Measurements from ENCODE around the gene GDF15.

The GDF15 gene

DNA sequence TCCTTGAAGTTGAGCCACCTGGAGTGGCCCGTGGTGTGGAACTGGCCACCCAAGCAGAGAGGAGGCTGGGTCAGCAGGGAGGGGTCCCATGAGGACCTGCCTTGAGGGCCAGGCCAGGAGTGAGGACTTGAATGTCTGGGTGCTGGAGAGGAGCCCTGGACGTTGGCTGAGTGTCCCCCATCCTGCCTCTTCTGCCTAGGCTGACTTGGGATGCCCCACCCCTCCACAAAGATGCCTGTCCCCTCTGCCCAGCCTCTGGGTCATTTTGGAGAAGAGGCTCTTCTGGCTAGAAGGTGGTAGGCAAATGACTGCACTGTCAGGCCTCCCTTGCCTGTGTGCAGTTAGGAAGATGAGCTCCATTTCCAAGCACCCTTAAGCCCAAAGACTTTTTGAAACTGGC, 35.0 kb downstream of the GDF15 start:
- no peak for DNase-seq (ENCODE audit: low read depth)
- H3K4me3 ChIP-seq (ENCODE audit: low read depth, low read length): no peak overlapping the region
- TF ChIP-seq CTCF (IDR thresholded peaks at IDR 0.05; ENCODE audit: low read depth, low read length): no peak
- TF ChIP-seq MYC (IDR thresholded peaks at IDR 0.05; ENCODE audit: low read depth, low read length): no peak
- TF ChIP-seq, protein P1, sequence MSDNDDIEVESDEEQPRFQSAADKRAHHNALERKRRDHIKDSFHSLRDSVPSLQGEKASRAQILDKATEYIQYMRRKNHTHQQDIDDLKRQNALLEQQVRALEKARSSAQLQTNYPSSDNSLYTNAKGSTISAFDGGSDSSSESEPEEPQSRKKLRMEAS (IDR thresholded peaks at IDR 0.05; ENCODE audit: low read depth, low read length): no peak
- no peak for TF ChIP-seq POLR2A (IDR thresholded peaks at IDR 0.05; ENCODE audit: extremely low read depth, insufficient read length)

DNA sequence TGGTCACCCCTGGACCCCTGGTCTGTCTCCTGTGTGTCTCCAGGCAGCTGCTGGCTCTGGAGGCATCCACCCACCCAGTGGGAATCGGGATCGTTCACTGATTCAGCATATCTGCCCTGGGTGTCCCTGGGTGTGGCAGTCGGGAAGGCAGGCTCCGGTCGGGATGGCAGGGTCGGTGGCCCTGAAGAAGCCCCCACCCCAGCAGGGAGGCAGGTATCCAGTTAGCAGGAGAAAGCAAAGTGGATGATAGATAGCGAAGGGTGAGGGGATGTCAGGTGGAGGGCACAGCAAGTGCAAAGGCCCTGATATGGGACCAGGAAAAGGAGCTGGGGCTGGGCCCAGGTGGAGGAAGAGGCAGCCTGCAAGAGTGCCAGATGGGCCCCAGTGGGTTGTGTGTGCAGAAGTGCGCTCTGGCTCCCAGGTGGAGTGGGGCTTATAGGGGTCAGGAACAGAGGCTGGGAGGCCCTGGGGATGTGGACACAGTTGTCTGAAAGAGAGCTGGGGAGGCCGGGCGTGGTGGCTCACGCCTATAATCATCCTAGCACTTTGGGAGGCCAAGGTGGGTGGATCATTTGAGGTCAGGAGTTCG, 35.5 kb downstream of the GDF15 start:
- no peak for TF ChIP-seq POLR2A (IDR thresholded peaks at IDR 0.05; ENCODE audit: extremely low read depth, insufficient read length)
- TF ChIP-seq CTCF (IDR thresholded peaks at IDR 0.05; ENCODE audit: low read depth, low read length): no peak
- TF ChIP-seq, protein P1 (IDR thresholded peaks at IDR 0.05; ENCODE audit: low read depth, low read length): no peak
- no peak for TF ChIP-seq MYC (IDR thresholded peaks at IDR 0.05; ENCODE audit: low read depth, low read length)
- H3K4me3 ChIP-seq (ENCODE audit: low read depth, low read length): no peak overlapping the region
- DNase-seq (ENCODE audit: low read depth): no peak

GRCh38 chr19:18422530-18423191, 36.7 kb downstream of the GDF15 start:
- no peak for TF ChIP-seq MYC (IDR thresholded peaks at IDR 0.05; ENCODE audit: low read depth, low read length)
- TF ChIP-seq POLR2A (IDR thresholded peaks at IDR 0.05; ENCODE audit: extremely low read depth, insufficient read length): no peak
- no peak for TF ChIP-seq CTCF (IDR thresholded peaks at IDR 0.05; ENCODE audit: low read depth, low read length)
- TF ChIP-seq, protein P1 (IDR thresholded peaks at IDR 0.05; ENCODE audit: low read depth, low read length): no peak
- no peak overlapping the region for H3K4me3 ChIP-seq (ENCODE audit: low read depth, low read length)
- DNase-seq (ENCODE audit: low read depth): no peak

DNA sequence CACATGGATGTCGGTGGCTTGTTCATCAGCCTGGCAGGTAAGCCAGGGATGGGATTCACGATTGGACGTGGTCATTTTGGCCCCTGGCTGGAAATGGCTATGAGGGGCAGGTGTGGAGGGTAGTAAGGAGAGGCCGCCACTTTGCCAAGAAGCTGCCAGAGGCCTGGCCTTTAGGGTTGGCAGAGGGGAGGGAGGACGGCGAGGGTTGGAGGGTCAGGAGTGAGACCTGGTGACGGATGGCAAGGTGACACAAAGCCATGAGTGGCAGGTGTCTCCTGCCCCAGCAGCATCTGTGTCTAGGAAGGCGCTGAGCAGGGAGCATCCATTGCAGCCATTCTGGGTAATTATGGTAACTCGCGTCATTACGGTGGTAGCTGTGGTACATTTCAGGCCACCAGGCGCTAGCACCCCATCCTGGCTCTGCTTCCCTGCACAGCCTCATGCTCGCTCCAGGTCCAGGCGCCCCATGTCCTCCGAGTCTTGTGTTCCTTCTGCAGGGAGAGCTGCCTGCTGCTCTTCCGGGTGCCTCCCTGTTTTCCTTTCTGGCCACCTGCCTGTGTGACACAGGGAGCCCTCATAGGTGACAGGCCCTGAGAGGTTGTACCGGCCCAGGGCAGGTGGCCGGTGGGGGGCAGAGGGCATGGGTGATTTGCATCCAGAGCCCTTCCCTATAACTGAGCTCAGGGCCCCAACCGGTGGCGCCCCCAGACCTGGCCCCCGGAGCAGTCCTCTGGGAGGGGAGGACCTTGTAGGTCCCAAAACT, 37.5 kb downstream of the GDF15 start:
- no peak overlapping the region for H3K4me3 ChIP-seq (ENCODE audit: low read depth, low read length)
- TF ChIP-seq POLR2A (IDR thresholded peaks at IDR 0.05; ENCODE audit: extremely low read depth, insufficient read length): no peak
- no peak for TF ChIP-seq CTCF (IDR thresholded peaks at IDR 0.05; ENCODE audit: low read depth, low read length)
- TF ChIP-seq MYC (IDR thresholded peaks at IDR 0.05; ENCODE audit: low read depth, low read length): no peak
- TF ChIP-seq, protein P1 (IDR thresholded peaks at IDR 0.05; ENCODE audit: low read depth, low read length): no peak
- no peak for DNase-seq (ENCODE audit: low read depth)

DNA sequence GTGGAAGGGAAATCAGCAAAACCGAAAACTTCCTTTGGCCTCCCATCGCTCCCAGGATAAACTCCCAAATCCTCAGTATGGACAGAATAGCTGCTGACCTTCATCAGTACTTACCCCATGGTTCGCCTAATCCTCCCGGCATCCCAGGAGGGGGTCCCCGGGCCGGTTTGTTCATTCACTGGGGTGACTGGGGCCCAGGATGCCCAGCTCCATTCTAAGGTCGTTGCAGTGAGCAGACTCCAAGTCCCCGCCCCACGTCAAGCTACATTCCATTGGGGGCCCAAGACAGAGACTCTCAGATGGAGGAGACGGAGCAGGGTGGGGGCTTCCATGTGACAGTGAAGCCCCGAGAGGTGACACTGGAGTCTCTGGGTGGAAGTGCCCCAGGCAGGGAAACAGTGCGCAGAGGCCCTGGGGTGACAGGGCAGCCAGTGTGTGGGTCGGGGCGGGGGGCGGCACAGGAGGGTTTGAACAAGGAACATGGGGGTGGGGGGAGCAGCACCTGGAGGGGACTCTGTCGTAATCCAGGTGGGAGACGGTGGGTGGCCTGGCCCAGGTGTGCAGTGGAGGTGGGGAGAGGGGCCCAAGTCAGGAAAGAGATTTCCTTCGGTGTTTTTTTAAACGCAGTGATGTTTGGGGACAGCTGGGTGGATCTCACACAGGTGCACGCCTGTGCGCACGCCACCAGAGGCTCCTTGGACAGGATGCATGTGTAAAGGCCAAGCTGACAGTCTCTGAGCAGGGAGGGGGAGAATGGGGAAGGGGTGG, 38.3 kb downstream of the GDF15 start:
- no peak overlapping the region for H3K4me3 ChIP-seq (ENCODE audit: low read depth, low read length)
- DNase-seq (ENCODE audit: low read depth): no peak
- TF ChIP-seq CTCF (IDR thresholded peaks at IDR 0.05; ENCODE audit: low read depth, low read length): no peak
- no peak for TF ChIP-seq POLR2A (IDR thresholded peaks at IDR 0.05; ENCODE audit: extremely low read depth, insufficient read length)
- TF ChIP-seq, protein P1 (IDR thresholded peaks at IDR 0.05; ENCODE audit: low read depth, low read length): no peak

All from NB4 (cell line).